ENCODE results near the gene ABCC4.

DNA sequence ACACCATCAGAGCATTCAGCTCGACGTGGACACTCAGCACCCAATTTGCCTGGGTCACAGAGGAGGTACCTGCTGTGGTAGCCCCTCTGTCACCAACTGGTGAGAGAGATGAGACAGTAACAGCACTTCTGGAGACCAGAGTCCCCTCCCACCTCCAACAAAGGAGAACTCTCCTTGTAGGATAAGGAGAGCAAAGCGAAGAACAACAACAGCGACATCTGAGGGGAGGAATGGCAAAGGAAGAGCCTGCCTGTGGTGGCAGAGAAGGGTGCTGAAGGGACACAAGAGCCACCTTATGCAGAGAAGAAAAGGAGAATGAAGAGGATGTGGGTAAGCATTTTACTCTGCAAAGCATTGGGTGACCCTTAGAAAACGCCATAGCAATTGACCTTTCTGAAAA is 167.8 kb downstream of the ABCC4 start:
- TF ChIP-seq EZH2 (IDR thresholded peaks at IDR 0.05; ENCODE audit: low read depth): no peak
- TF ChIP-seq, protein P1, sequence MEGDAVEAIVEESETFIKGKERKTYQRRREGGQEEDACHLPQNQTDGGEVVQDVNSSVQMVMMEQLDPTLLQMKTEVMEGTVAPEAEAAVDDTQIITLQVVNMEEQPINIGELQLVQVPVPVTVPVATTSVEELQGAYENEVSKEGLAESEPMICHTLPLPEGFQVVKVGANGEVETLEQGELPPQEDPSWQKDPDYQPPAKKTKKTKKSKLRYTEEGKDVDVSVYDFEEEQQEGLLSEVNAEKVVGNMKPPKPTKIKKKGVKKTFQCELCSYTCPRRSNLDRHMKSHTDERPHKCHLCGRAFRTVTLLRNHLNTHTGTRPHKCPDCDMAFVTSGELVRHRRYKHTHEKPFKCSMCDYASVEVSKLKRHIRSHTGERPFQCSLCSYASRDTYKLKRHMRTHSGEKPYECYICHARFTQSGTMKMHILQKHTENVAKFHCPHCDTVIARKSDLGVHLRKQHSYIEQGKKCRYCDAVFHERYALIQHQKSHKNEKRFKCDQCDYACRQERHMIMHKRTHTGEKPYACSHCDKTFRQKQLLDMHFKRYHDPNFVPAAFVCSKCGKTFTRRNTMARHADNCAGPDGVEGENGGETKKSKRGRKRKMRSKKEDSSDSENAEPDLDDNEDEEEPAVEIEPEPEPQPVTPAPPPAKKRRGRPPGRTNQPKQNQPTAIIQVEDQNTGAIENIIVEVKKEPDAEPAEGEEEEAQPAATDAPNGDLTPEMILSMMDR (conservative IDR thresholded peaks at IDR 0.05): no peak

Data from PC-9 (cell line).